Measurements from ENCODE around the gene ARFGAP1. TPM values are rescaled to one million over a fixed set of nuclear protein-coding genes. Genes with fewer than 3 reads are reported as not detected.

Gene ARFGAP1
- total and polyA plus RNA-seq, 2 of the 4 experiments (the other 2 are of a cell fraction), result 59.1 to 194 TPM

GRCh38 chr20:63305393-63305792 lies 32.8 kb downstream of the ARFGAP1 start:
- Histone ChIP-seq H3K56ac (ENCODE audit: extremely low read depth, insufficient read depth, low read length) (no peak overlapping the region), H3K4ac (ENCODE audit: low read depth, low read length) (no peak overlapping the region), H3K9me3 (ENCODE audit: control insufficient read depth, insufficient read depth, low read length) (no peaks in the 10 kb centered on the region), H3K9ac (ENCODE audit: low read depth, low read length) (no peak overlapping the region), H4K8ac (ENCODE audit: low read depth in 2 of 2, low read length in 2 of 2) (no peak overlapping the region), H2AK9ac (replicated peaks; ENCODE audit: low read depth, low read length, poor library complexity) (no peak overlapping the region), H3K36me3 (ENCODE audit: control insufficient read depth, insufficient read depth, low read length) (no peaks in the 10 kb centered on the region), H2AK5ac (ENCODE audit: low read depth, low read length) (no peak overlapping the region), H2BK5ac (ENCODE audit: low read depth, low read length, poor library complexity, severe bottlenecking) (no peak overlapping the region), H4K20me1 (ENCODE audit: insufficient read depth, low read length) (peaks cover 5% of the 10 kb centered on the region; the same call in 1 of the 2 replicates), H3K14ac (replicated peaks; ENCODE audit: low read depth, low read length) (no peak overlapping the region), H3K4me2 (ENCODE audit: low read depth, low read length) (no peak overlapping the region), H2AFZ (replicated peaks; ENCODE audit: low read length, poor library complexity) (no peak overlapping the region), H3K27ac (ENCODE audit: insufficient read depth, low read length) (no peak overlapping the region), H3K23ac (ENCODE audit: low read depth, low read length) (no peak overlapping the region), H3K4me1 (ENCODE audit: control insufficient read depth, insufficient read depth, low read length) (no peaks in the 10 kb centered on the region), H3K4me3 (ENCODE audit: insufficient read depth, low read depth, low read length) (no peak overlapping the region), H3K18ac (ENCODE audit: low read depth, low read length) (no peak overlapping the region), H2BK20ac (ENCODE audit: low read depth, low read length) (no peak overlapping the region), H2BK120ac (ENCODE audit: low read depth, low read length) (no peak overlapping the region), H2BK15ac (ENCODE audit: low read depth, low read length) (no peak overlapping the region), H3K79me1 (ENCODE audit: low read depth in 1 of 2, low read length in 2 of 2) (no peaks in the 10 kb centered on the region), H4K5ac (ENCODE audit: low read depth, low read length) (no peak overlapping the region), H3K9me1 (ENCODE audit: insufficient read depth, low read length) (no peaks in the 10 kb centered on the region), H3K27me3 (ENCODE audit: control insufficient read depth, insufficient read depth, low read length) (peaks cover 23% of the 10 kb centered on the region), H4K91ac (ENCODE audit: insufficient read depth, low read depth, low read length) (no peak overlapping the region)
- CTCF ChIA-PET, result no interaction called here
- ATAC-seq (ENCODE audit: low read depth), result no peak
- dilution Hi-C loops (cut with HindIII; ENCODE audit: low sequenced_read_pairs, unreplicated experiment), result no loop called here
- POLR2A ChIA-PET (ENCODE audit: unreplicated experiment), result no interaction called here
- BruUV-seq (replicated peaks), result no TSS peak
- no CpG with 5 or more reads among the region's 8 CpGs for WGBS, 2 experiments (ENCODE audit: extremely low coverage in 2 of 2, insufficient read length in 1 of 2)
- intact Hi-C loops (cut with micrococcal nuclease), result no loop called here
- DNase-seq, result no peak
- no peak for TF ChIP-seq MAZ (IDR thresholded peaks at IDR 0.05; ENCODE audit: borderline replicate concordance, low read depth, low read length)
- TF ChIP-seq CHD1 (IDR thresholded peaks at IDR 0.05; ENCODE audit: low read depth, low read length), result no peak
- TF ChIP-seq POLR2A (IDR thresholded peaks at IDR 0.05; ENCODE audit: low read depth, low read length), result no peak
- TF ChIP-seq CEBPB (IDR thresholded peaks at IDR 0.05; ENCODE audit: low read depth, low read length), result no peak
- TF ChIP-seq RCOR1 (IDR thresholded peaks at IDR 0.05; ENCODE audit: insufficient replicate concordance, low read length), result no peak
- TF ChIP-seq RFX5 (IDR thresholded peaks at IDR 0.05; ENCODE audit: low read depth, low read length), result no peak
- TF ChIP-seq NFE2L2 (IDR thresholded peaks at IDR 0.05; ENCODE audit: low read depth, low read length), result no peak
- no peak for TF ChIP-seq RAD21 (IDR thresholded peaks at IDR 0.05; ENCODE audit: low read length)
- no peak for TF ChIP-seq MAFK (IDR thresholded peaks at IDR 0.05; ENCODE audit: low read depth, low read length)
- TF ChIP-seq, protein P1, sequence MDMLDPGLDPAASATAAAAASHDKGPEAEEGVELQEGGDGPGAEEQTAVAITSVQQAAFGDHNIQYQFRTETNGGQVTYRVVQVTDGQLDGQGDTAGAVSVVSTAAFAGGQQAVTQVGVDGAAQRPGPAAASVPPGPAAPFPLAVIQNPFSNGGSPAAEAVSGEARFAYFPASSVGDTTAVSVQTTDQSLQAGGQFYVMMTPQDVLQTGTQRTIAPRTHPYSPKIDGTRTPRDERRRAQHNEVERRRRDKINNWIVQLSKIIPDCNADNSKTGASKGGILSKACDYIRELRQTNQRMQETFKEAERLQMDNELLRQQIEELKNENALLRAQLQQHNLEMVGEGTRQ (IDR thresholded peaks at IDR 0.05; ENCODE audit: low read depth, low read length), result no peak
- no peak for TF ChIP-seq BHLHE40 (IDR thresholded peaks at IDR 0.05; ENCODE audit: low read depth, low read length)
- in situ Hi-C loops (cut with MboI; ENCODE audit: low sequenced_read_pairs), result no loop called here
